Muscle layer of duodenum (tissue), 2 donors: ENCODE data around the gene RACK1.
A peak's percentile ranks its signal among the peaks of the same experiment; 100 is the strongest.

Experiments
- H3K27ac ChIP-seq: one replicate; pipeline ENCODE4 v1.7.0; 2013; ENCODE audit warnings: mild to moderate bottlenecking, low read length
- H3K27me3 ChIP-seq: one replicate; pipeline ENCODE4 v1.7.0; 2013; ENCODE audit warnings: low read depth, mild to moderate bottlenecking, control low read depth, low read length
- H3K36me3 ChIP-seq, 2 donors: one replicate each; pipeline ENCODE4 v1.7.0; 2013; ENCODE audit warnings: low read length in 2 of 2, control low read depth in 1 of 2, mild to moderate bottlenecking in 1 of 2; ENCODE audit not compliant: insufficient read depth in 2 of 2, control insufficient read depth in 1 of 2
- H3K4me1 ChIP-seq, 2 donors: one replicate each; pipeline ENCODE4 v1.7.0; 2013; ENCODE audit warnings: low read length in 2 of 2, mild to moderate bottlenecking in 2 of 2, control low read depth in 1 of 2, moderate library complexity in 1 of 2; ENCODE audit not compliant: insufficient read depth in 2 of 2, control insufficient read depth in 1 of 2
- H3K4me3 ChIP-seq, 2 donors: one replicate each; pipeline ENCODE4 v1.7.0; 2013; ENCODE audit warnings: low read length in 2 of 2, low read depth in 1 of 2, mild to moderate bottlenecking in 1 of 2
- H3K9me3 ChIP-seq, 2 donors: one replicate each; pipeline ENCODE4 v1.7.0; 2013; ENCODE audit warnings: low read length in 2 of 2, control low read depth in 1 of 2, mild to moderate bottlenecking in 1 of 2; ENCODE audit not compliant: control insufficient read depth in 1 of 2
- donor health status: healthy.

Gene RACK1

GRCh38 chr5:181255836-181256578 is 12.3 kb upstream of the RACK1 start:
- no peak overlapping the region for H3K27ac ChIP-seq
- H3K36me3 ChIP-seq = peaks cover 0 to 3% of the 10 kb centered on the region in 2 donors
- no peaks in the 10 kb centered on the region for H3K9me3 ChIP-seq
- H3K4me1 ChIP-seq = peaks cover 20 to 60% of the 10 kb centered on the region in 2 donors
- no peaks in the 10 kb centered on the region for H3K27me3 ChIP-seq
- H3K4me3 ChIP-seq = no peak overlapping the region

DNA sequence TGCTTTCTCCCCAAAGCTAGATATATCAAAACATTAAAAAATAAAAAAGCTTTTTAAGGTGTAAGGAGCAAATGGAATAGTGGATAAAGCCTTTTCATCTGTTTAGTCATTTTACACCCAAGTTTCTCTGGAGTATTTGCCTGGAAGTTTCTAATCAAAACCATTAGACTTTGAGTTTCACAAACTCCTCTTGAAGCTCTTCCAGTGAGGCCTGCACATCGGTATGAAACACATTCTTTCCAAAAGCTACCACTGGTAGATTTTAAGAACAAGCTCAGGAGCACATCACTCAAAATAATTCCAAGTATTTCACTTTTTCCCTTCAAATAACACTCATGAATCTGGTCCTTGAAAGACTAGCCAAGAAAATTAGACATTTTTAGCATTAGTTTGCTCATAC is 11.6 kb upstream of the RACK1 start:
- Histone ChIP-seq H3K27ac (no peak overlapping the region), H3K27me3 (no peaks in the 10 kb centered on the region), H3K9me3 (no peaks in the 10 kb centered on the region), H3K36me3 (peaks cover 0 to 3% of the 10 kb centered on the region in 2 donors), H3K4me1 (peaks cover 20 to 67% of the 10 kb centered on the region in 2 donors), H3K4me3 (no peak overlapping the region)

GRCh38 chr5:181248277-181248676 is 4.6 kb upstream of the RACK1 start:
- Histone ChIP-seq H3K36me3 (peaks cover 0 to 5% of the 10 kb centered on the region in 2 donors), H3K4me3 (peak overlapping the region; percentile 85 to 93), H3K4me1 (peaks cover 21 to 49% of the 10 kb centered on the region in 2 donors), H3K27ac (peak overlapping the region; percentile 56), H3K27me3 (no peaks in the 10 kb centered on the region), H3K9me3 (no peaks in the 10 kb centered on the region)

DNA sequence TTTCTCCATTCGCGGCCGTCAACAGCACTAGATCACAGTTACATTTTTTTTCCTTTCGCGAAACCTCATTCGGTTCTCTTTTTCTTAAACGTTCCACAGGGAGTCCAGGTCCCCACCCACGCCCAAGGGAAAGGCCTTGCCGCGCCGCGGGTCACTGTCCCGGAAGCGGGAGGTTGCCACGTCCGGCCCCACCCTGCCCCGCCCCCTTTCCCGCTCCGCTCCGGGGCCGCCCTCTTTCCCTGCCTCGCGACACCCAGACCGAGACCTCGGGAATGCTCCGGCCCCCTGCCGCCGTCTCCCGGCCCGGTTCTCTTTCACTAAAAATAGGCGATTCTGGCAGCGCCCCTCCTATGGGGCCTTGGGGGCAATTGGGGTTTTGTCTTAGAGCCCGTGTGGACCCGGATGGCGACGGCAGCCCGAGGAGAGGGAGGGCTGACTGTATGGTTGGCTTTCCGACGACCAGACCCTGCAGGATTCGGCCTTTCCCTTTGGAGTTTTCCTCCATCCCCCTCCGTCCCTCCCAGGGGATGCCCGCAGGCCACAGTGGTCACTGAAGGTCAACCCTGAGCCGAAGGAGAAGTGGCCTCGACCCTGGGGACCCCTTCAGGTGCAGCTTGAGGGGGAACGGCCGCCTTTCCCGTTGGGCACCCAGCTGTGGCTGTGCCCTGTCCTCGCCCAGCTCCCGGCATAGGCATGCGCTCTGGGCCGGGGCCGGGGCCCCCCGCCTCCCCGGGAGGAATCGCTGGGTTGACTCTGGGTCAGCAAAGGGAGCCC is 2.8 kb upstream of the RACK1 start:
- peaks cover 9 to 17% of the 10 kb centered on the region in 2 donors for H3K36me3 ChIP-seq
- peak overlapping the region; percentile 99 for H3K27ac ChIP-seq
- no peaks in the 10 kb centered on the region for H3K9me3 ChIP-seq
- peak overlapping the region; percentile 85 to 93 for H3K4me3 ChIP-seq
- peaks cover 28 to 61% of the 10 kb centered on the region in 2 donors for H3K4me1 ChIP-seq
- H3K27me3 ChIP-seq = no peaks in the 10 kb centered on the region

DNA sequence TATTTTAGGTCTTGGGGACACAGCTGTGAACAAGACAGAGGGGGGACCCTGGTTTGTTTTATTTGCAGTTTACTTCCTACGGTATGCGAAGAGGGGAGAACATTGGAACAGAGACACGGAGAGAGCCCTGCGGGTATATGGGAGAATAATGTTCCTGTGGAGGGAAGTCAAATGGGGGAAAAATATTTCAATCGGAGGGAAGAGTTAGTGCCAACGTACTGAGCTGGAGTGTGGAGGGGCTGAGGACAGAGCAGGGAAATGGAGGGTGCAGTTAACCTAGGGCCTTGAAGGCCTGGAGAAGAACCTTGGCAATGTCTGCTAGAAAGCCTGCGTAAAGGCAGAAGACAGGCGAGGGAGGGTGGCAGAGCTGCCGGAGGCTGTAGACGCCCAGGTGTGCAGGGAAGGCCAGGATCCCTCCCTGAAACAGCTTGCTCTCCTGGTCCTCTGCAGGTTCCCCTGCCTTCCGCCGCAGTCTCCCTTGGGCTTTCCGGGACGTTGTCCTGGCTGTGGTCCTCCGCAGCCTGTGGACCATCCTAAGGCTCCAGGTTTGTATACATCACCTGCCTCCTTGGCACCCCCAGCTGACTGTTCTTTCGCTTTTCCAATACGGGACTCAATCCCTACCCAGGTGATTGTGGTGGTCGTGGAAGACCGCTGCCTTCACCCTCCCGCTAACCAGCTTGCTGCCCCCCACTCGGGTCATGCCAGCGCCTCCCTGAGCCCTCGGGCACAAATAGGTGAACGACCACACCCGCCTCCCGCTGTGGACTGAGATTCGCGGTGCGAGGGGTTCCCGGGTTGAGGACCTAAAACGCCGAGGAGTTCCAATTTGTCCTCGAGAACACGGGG is 1.9 kb upstream of the RACK1 start:
- Histone ChIP-seq H3K36me3 (peaks cover 11 to 22% of the 10 kb centered on the region in 2 donors), H3K27ac (peak overlapping the region; percentile 99), H3K9me3 (no peaks in the 10 kb centered on the region), H3K4me3 (peak overlapping the region; percentile 86 to 93), H3K27me3 (no peaks in the 10 kb centered on the region), H3K4me1 (peaks cover 28 to 57% of the 10 kb centered on the region in 2 donors)

- peaks cover 23 to 32% of the 10 kb centered on the region in 2 donors for H3K4me1 ChIP-seq
- peaks cover 27 to 46% of the 10 kb centered on the region in 2 donors for H3K36me3 ChIP-seq
- no peaks in the 10 kb centered on the region for H3K27me3 ChIP-seq
- no peaks in the 10 kb centered on the region for H3K9me3 ChIP-seq
- peak overlapping the region; percentile 86 to 94 for H3K4me3 ChIP-seq
- peak overlapping the region; percentile 99 for H3K27ac ChIP-seq
Observed at GRCh38 chr5:181243018-181243563, 615 bp downstream of the RACK1 start.

- Histone ChIP-seq H3K4me1 (peaks cover 18 to 26% of the 10 kb centered on the region in 2 donors), H3K36me3 (peaks cover 37 to 57% of the 10 kb centered on the region in 2 donors), H3K27me3 (no peaks in the 10 kb centered on the region), H3K4me3 (peak overlapping the region; percentile 86 to 94), H3K9me3 (no peaks in the 10 kb centered on the region), H3K27ac (peak overlapping the region; percentile 99)
Observed at GRCh38 chr5:181242031-181242451, 1.7 kb downstream of the RACK1 start.

DNA sequence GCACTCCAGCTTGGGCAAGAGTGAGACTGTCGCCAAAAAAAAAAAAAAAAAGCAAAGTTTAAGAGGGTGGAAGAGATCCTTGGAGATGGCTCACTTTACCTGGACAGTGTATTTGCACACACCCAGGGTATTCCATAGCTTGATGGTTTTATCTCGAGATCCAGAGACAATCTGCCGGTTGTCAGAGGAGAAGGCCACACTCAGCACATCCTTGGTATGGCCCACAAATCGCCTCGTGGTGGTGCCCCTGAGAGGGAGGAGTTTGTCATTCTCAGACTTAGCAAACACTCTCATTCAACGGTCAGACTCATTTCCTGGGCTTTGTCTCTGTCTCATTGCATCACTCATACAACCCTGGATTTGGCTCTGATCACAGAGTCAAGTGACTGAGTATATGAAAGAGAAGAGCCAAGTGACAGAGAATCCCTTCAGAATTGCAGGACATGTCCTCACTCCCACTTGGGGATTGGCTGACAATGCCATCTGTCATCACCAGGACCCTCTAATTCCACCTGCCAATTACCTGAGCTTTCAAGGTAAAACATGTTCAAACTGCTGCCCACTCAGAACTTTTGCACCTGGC is 2.2 kb downstream of the RACK1 start:
- H3K27ac ChIP-seq = peak overlapping the region; percentile 99
- H3K4me1 ChIP-seq = peaks cover 18 to 26% of the 10 kb centered on the region in 2 donors
- peaks cover 42 to 59% of the 10 kb centered on the region in 2 donors for H3K36me3 ChIP-seq
- no peaks in the 10 kb centered on the region for H3K9me3 ChIP-seq
- peak overlapping the region; percentile 86 to 94 for H3K4me3 ChIP-seq
- no peaks in the 10 kb centered on the region for H3K27me3 ChIP-seq

GRCh38 chr5:181239062-181239663 is 4.5 kb downstream of the RACK1 start:
- Histone ChIP-seq H3K27ac (no peak overlapping the region), H3K4me3 (no peak overlapping the region), H3K36me3 (peaks cover 62 to 80% of the 10 kb centered on the region in 2 donors), H3K4me1 (peaks cover 7 to 19% of the 10 kb centered on the region in 2 donors), H3K9me3 (no peaks in the 10 kb centered on the region), H3K27me3 (no peaks in the 10 kb centered on the region)

- no peaks in the 10 kb centered on the region for H3K9me3 ChIP-seq
- H3K27me3 ChIP-seq = no peaks in the 10 kb centered on the region
- peaks cover 7 to 18% of the 10 kb centered on the region in 2 donors for H3K4me1 ChIP-seq
- H3K36me3 ChIP-seq = peaks cover 66 to 88% of the 10 kb centered on the region in 2 donors
- H3K27ac ChIP-seq = no peak overlapping the region
- no peak overlapping the region for H3K4me3 ChIP-seq
Observed at GRCh38 chr5:181237729-181238385, 5.8 kb downstream of the RACK1 start.
